GM12873 (cell line): ENCODE measurements around the gene LTB4R2.

Experiments
- TF ChIP-seq, protein P1 (sequence below): IDR thresholded peaks from 2 replicates; pipeline ENCODE4 v1.5.1; 2012; ENCODE audit warnings: low read depth, mild to moderate bottlenecking, moderate library complexity, low read length, control low read depth; ENCODE audit not compliant: insufficient read depth; ENCODE audit errors: missing control alignments

Gene LTB4R2

DNA sequence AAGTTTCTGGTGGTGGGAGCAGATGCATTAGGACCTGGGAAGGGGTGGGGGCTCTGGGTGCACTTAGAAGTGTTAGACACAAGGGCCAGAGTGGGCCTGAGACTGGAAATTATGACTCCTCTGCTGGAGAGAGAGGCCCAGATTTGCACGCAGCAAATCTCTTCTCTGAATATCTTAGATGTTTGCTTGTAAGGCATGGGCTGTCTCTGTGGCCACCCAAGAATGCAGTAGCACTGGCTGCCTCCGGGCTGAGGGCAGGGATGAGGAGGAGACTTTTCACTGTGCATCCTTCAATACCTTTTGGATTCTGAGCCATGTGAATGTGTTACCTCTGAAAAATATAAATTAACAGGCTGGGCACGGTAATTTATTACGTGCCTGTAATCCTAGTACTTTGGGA is 24.6 kb upstream of the LTB4R2 start:
- TF ChIP-seq, protein P1, sequence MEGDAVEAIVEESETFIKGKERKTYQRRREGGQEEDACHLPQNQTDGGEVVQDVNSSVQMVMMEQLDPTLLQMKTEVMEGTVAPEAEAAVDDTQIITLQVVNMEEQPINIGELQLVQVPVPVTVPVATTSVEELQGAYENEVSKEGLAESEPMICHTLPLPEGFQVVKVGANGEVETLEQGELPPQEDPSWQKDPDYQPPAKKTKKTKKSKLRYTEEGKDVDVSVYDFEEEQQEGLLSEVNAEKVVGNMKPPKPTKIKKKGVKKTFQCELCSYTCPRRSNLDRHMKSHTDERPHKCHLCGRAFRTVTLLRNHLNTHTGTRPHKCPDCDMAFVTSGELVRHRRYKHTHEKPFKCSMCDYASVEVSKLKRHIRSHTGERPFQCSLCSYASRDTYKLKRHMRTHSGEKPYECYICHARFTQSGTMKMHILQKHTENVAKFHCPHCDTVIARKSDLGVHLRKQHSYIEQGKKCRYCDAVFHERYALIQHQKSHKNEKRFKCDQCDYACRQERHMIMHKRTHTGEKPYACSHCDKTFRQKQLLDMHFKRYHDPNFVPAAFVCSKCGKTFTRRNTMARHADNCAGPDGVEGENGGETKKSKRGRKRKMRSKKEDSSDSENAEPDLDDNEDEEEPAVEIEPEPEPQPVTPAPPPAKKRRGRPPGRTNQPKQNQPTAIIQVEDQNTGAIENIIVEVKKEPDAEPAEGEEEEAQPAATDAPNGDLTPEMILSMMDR = no peak

- TF ChIP-seq, protein P1 = no peak
Measured at GRCh38 chr14:24286996-24287395, 22.9 kb upstream of the LTB4R2 start.

DNA sequence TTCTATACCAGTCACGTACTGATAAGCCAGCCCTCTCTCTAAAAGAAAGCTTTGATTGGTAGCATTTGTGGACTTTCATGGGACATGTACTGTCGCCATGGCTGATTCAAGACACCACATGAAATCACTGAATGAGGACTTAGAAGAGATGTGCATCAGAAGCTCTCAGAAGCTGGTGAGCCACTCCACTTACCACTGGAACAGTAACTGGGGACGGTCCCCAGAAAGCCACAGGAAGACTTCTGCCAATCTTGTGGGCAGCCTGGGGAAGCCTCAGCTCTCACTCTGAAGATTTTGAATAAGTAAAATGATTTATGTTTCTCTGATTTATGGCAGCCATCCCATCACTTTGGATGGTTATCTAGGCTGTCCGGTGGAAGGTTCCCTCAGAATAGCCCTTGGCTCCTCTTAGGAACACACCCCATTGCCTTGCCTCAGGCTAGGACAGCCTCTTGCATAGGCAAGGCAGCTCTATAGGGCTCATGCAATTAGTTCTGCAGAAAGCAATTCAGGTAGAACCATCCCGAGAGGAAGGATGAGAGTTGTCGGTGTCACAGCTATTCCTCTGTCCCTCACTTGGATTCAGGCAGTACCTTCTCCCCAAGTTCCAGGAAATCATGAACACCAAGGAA is 20.2 kb upstream of the LTB4R2 start:
- TF ChIP-seq, protein P1 = no peak

DNA sequence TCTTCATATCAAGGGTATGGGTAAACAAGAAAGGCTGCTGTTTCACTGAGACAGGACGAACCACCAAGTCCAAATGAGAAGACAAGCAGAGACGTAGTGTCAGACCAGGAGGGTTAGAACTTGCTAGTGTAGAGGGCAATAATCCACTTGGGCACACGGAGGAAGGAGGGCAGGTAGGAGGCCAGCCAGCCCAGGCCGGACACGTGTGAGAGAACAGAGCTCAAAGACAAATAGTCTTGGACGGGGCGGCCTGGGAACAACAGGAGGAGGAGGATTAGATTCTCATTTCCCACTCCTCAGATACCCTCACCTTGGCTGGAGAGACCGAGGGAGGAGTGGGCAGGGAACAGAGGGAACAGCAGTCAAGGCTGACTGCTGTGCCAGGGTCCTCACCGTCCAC is 19.2 kb upstream of the LTB4R2 start:
- TF ChIP-seq, protein P1 = no peak

DNA sequence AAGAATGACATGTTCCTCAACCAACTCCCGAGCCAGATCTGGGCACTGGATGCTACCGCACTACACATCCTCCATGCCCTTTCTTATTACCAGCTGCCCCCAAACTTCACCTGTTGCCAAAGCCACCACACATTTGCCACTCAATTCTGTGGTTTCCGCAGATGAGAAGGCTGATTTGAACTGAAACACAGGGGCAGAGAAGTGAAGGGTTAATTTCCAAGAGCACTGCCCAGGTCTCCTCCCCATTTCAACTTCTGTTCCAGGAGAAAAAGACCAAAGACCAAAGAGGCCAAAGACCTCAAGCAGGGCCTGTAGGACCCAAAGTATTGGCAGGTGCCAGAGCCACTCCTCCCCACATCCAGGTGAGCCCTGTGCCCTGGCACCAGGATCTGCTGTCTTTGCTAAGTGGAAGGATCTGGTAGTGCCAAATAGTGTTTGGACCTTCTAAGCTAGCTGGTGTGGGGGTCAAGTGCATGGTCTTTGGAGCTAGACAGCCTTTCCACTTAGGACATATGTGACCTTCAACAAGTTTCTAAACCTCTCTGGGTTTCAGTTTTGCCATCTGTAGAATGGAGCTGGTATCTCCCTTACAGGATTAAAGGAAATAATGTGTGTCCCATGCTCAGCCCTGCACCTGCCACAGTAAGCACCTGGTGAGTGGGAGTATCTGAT is 18.4 kb upstream of the LTB4R2 start:
- TF ChIP-seq, protein P1 = no peak

DNA sequence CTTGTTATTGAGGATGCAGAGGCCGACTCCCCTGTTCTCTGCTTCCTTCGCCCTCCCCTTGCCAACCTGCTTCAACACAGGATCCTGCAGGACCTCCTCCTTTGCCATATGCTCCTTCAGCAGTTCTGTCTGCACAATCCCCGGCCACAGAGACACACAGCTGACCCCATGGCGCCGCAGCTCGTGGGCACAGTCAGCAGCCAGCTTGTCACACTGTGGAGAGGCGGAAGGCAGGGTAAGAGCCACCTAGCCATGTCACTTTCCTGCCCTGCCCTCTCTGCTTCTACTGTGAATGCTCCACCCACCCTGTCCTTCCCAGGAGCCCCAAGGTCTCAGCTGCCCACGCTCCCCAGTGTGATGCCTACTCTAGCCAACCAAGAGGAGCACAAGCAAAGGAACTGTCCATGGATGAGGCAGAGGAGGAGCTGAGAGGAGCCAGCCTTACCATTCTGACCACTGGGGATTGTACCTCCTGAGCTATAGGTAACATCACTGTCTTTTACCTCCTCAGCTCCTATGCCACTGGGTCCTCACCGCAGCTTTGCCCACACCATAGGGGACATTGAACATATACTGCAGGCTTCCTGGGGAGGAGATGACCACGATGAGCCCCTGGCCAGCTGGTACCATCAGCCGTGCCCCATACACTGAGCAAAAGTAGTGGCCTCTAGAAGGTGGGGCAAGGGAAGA is 17.7 kb upstream of the LTB4R2 start:
- TF ChIP-seq, protein P1 = no peak

GRCh38 chr14:24293525-24293924 is 16.4 kb upstream of the LTB4R2 start:
- TF ChIP-seq, protein P1 = no peak
